Left kidney (tissue), 2 donors: ENCODE results near the gene TXNRD3. TPM values are rescaled to one million over a fixed set of nuclear protein-coding genes. Genes with fewer than 3 reads are reported as not detected.
"Not testable (repeated sequence)": the region's sequence is repeated elsewhere in the genome, so short reads cannot be mapped to it uniquely, and the experiment has no call there.

Experiments
- DNase-seq: peaks from one replicate; pipeline ENCODE4 v3.0.0-alpha.2; 2013
- polyA plus RNA-seq: library from polyadenylated mRNA; unstranded; fragments of 120-200 nt; gene quantifications from one replicate; pipeline ENCODE4 v1.2.1, GENCODE V29; 2013; ENCODE audit not compliant: insufficient read length

The TXNRD3 gene
- polyA plus RNA-seq, 1 donor: 22.0 TPM

DNA sequence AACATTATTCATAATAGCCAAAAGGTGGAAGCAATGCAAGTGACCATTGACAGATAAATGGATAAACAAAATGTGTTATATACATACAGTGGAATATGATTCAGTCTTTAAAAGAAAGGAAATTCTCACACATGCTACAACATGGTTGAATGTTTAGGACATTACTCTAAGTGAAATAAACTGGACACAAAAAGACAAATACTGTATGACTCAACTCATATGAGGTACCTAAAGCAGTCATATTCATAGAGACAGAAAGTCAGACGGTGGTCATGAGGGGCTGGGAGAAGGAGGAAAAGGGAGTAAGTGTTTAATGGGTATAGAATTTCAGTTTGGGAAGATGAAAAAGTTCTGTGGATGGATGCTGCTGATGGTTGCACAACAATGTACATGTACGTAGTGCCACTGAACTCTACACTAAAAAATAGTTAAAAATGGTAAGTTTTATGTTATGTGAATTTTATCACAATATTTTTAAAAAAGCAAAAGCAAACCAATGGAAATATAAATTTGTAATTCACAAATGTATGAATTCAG is 5.3 kb downstream of the TXNRD3 start:
- no peak for DNase-seq

DNA sequence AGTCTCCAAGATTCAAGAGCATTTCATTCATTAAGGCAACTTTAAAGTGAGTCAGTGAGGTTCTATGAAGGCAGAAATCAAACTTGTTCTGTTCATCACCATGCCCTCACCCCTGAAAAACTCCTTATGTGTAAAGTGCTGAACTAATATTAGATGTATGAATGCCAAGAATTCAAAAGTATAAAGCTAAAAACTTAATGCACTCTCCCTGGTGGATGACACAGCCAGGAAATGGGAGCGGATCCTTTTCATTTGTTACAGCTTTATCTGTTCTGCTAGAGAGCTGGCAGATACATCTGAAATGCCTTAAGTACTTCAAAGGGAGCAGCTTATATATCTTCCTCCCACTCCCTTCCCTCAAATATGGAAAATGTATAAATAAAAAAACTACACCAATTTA is 8.2 kb downstream of the TXNRD3 start:
- no peak for DNase-seq

DNA sequence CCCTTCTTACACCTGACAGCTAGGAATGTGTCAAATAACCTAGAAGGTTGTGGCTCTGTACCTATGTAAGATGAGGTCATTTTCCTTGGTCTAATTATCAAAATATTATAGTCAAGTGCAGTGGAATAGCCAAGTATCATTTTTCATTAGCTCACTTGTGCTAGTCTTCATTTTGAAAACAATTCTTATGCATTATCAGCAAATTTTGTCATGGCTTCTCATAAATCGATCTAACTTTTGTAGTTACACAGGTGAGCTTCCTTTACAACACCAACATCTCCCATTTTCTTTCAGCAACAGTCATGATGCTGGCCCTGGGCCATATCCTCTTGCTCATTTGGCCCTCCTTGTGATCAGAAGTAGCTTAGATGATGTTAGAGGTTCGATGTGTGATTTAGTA is 10.3 kb downstream of the TXNRD3 start:
- no peak for DNase-seq

DNA sequence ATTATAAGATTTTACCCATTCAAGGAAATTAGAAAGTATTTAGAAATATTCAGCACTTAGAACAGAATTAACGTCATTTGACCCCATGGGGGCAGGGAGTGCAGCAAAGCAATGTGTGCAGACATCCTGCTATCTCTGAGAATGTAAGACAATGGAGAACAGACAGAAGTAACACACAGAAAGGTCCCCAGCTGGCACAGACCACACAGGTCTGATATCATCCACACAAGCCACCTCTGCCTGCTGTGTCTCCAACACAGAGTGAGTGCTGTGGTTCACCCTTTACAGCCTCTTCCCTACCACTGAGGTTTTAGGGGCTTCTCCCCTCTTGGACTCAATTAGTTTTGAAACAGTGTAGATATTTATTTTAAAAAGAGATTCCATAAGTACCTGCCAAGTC is 16.1 kb downstream of the TXNRD3 start:
- no peak for DNase-seq

DNA sequence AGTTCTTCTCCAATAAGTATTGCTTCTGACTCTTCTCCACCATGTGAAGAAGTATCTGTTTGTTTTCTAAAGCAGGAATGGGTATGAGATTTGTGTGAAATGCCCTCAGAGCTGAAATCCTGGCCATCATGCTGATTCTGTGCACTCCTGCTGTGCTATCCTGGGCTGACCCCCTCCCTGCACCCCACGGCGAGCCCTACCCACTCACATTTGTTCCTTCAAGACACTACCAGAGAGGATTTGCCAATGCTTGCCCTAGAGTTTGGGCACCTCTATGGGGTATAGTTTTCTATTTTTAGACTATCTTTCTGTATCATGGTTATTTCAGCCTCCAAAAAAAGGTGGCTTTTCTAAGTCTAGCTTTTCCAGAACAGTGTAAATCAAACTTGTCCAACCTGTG is 18.5 kb downstream of the TXNRD3 start:
- no peak for DNase-seq

DNA sequence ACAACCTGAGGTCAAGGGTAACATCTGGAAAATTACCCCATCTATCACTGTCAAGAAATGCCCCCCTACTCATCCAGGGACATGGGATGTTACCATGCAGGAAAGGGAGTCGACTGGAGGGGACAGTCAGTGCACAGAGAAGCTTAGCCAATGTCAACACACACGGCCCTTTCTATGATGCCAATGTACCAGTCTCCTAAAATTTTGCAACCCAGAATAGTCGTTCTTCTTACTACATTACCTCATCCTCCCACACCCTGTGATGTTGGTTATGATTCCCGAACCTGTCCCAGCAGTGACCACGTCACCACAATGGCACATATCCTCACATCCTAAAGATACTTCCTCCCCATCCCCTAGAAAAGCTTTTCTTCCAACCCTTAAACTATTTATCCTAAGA is 20.1 kb downstream of the TXNRD3 start:
- no peak for DNase-seq

DNA sequence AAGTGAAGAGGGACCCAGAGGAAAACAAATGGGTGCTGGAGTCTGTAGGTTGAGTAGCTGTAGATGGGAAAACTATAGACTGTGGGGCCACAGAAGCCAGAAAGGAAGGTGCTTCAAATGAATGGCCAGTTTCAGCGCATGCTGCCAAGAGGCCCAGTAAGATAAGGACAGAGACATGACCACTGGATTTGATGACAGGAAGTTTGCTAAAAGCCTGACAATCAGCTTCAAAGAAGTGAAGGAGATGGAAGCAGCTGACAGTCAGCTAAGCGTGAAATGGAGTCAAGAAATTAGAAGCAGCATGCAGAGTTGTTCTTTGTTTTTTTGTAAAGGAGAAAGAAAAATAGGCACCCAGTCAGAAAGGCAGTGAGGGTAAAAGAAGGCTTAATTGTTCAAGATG is 24.9 kb downstream of the TXNRD3 start:
- DNase-seq: no peak

DNA sequence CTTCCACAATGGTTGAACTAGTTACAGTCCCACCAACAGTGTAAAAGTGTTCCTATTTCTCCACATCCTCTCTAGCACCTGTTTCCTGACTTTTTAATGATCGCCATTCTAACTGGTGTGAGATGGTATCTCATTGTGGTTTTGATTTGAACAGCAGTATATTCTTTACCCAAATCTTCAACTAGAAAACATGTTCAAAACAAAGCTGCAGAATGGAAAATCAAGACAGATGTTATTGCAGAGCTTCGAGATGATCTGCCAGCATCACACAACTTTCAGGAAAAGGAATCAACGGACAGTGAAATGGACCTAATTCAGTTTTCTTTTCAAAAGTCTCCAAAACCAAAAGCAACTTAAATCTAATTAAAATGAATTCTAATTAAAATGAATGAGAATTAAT is 29.2 kb downstream of the TXNRD3 start:
- DNase-seq: not testable (repeated sequence)

DNA sequence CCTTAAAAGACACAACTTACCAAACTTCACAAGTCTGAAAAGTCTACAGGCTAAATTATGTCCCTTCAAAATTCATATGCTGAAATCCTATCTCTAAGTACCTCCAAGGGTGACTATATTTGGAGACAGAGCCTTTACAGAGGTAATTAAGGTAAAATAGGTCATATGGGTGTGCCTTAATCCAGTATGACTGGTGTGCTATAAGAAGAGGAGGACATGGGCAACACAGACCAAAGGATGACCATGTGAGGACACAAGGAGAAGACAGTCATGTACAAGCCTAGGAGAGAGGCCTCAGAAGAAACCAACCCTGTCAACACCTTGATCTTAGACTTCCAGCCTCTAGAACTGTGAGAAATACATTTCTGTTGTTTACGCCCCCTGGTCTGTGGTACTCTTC is 32.2 kb downstream of the TXNRD3 start:
- no peak for DNase-seq

DNA sequence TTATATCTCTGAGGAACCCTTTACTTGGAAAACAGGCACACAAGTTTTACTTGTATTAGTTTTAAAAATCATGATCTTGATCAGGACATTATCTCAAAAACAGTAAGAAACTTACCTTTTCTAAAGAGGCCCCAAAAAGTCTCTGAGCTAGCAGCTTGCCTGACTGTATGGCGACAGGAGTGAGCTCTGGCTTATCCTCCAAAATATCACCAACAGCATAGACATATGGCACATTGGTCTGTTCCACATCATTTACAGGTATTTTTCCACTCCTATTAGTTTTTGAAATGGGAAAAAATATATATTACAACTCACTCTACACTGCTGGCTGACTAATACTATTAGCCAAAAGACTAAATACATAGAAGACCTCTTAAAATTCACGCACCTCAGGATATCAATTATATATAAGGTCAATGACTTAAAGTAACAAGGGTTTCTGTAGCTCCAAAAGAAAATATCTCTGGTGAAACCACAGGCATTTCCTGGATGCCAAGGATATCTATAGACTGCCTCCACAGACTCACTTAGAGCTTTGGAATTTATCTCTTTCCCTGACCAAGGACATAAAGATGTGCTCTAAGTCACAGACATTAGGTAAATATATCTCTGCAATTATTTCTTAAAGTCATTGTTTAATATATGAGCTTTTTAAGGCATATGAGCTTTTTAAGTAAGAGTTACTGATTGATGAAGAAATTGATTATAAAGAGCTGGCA is 33.1 kb downstream of the TXNRD3 start:
- DNase-seq: no peak

DNA sequence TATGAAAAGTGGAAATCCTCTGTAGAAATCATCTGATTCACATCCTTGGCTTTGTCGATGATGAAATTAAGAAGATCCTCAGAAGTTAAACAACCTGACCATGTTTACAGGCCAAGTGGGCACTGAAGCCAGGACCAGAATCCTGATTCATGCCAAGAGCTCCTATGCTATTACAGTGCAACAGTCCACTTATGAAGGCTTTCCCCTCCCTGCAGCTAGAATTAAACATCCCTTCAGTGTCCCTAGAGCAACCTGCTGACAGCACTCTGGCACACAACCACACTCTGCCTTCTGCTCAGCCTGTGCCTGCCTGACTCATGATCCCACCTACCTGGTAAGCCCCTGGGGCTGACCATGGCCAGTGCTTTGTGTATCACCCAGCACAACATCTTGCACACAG is 33.8 kb downstream of the TXNRD3 start:
- no peak for DNase-seq

DNA sequence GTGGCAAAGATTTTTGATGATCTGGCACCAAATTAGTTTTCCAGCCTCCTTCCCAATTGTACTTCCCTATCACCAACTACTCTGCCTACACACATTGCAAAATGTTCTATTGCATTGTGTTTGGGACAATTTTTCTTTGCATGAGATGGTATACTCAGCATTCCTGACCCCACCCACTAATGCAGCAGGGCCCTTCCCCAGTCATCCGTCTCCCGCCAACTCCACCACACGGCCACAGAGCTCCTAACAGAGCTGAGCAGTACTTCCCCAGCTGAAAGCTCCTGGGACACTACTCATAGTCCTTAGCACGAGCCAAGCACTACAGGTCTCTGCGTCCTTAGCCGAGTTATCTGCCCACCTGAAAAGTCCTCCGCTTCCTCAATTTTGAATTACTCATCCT is 34.2 kb downstream of the TXNRD3 start:
- DNase-seq: no peak

DNA sequence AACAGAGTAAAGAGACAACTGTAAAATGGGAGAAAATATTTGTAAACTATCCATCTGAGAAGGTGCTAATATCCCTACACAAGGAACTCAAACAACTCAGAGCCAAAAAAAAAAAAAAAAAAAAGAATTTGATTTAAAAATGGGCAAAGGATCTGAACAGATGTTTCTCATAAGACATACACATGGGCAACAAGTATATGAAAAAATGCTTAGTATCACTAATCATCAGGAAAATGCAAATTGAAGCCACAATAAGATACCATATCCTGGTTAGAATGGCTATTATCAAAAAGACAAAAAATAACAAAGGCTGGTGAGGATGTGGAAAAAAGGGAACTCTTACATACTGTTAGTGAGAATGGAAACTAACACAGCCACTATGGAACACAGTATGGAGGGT is 36.2 kb downstream of the TXNRD3 start:
- DNase-seq: no peak

DNA sequence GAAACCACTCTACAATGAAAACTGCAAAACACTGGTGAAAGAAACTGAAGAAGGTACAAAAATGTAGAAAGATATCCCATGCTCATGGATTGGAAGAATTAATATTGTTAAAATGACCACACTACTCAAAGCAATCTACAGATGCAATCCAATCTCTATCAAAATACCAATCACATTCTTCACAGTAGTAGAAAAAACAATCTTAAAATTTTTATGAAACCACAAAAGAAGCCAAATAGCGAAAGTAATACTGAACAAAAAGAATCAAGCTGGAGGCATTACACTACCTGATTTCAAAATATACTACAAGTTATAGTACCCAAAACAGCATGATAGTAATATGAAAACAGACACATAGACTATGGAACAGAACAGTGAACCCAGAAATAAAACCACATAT is 36.9 kb downstream of the TXNRD3 start:
- DNase-seq: no peak

DNA sequence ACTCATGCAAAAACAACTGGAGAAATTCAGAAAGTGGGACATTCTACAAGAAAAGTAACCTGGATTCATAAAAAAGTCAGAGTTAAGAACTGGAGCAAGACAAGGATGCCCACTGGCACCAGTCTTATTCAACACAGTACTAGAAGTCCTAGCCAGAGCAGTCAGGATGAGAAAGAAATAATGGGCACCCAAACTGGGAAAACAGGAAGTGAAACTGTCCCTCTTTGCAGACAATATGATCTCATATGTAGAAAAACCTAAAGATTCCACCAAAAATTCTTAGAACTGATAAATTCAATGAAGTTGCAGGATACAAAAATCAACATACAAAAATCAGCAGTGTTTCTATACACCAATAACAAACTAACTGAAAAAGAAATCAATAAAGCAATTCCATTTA is 37.4 kb downstream of the TXNRD3 start:
- no peak for DNase-seq

DNA sequence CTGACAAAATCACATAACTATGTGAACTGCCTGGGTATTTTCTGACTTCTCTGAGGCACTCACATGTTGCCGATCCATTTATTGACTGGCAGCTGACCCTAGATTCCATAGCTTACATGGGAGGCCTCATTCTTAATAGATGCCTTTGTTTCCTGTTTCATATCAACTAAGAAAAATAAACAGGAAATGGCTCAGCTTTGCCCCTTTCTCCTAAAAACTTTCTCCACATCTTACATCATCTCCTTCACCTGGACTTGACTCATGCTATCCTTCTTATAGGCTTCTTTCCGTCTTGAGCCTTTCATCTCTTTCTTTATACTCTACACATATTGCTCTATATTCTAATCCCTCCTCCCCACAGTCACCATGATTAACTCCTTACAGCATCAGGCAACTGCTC is 38.0 kb downstream of the TXNRD3 start:
- no peak for DNase-seq

DNA sequence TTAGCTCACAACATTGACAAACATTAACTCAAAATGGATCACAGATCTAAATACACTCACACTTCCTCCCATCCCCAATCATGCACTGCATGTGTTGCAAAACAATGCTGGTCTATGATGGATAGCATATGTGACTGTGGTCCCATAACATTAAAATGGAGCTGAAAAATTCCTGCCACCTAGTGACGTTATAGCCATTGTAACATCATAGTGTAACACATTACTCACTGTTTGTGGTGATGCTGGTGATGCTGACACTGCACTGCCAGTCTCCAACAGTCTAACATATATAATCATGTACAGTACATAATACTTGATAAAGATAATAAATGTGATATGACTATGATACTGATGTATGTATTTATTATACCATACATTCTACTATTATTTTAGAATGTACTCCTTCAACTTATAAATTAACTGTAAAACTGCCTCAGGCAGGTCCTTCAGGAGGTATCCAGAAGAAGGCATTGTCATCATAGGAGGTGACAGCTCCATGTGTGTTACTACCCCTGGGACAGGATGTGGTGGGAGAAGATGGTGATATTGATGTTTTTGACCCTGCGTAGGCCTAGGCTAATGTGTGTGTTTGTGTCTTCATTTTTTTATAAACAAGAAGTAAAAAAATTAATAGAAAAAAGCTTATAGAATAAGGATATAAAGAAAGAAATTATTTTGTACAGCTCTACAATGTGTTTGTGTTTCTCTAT is 41.3 kb downstream of the TXNRD3 start:
- DNase-seq: no peak

DNA sequence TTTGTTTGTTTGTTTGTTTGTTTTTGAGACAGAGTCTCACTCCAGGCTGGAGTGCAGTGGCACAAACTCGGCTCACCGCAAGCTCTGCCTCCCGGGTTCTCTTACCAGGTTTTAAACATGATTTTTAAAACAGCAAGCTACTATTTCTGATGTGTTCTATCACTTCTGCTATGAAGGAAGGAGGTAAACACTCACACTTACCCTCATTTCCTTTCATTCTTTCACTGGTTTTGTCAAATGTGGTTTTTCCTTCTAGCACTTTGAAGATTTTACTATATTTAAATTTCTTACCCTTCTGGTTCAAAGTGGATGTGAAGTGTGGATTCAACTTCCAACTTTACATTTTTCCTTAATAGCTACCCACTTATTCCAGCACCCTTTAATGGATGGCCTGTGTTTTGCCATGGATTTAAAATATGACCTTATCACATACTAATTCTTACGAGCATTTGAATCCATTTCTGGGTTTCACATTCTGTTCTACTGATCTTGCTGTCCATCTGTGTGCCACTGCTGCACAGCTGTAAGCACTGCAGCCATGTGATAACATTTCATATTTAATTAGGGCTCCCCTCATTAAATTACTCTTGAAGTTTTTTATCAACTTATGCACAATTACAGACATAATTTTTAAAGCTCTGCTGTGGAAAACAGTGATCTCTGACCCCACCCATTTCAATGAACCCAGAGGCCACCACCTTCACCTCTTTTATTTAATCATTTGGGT is 42.3 kb downstream of the TXNRD3 start:
- no peak for DNase-seq

DNA sequence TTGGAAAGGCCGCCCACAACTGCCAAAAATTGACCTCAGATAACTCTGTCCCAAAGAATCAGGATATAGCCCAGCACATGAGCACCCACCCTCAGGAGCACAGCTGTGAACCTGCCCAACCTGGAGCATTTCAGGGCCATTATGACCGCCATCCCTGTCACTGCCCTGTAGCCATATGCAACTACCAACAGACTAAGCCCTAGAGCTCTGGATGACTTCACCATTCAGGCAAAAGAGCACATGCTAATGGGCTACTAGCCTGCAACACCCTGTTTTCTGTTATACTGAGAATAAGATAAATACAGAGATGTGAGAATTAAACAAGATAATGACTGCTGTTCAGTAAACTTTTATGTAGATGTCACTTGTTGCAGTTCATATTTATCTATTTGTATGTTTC is 45.0 kb downstream of the TXNRD3 start:
- no peak for DNase-seq

DNA sequence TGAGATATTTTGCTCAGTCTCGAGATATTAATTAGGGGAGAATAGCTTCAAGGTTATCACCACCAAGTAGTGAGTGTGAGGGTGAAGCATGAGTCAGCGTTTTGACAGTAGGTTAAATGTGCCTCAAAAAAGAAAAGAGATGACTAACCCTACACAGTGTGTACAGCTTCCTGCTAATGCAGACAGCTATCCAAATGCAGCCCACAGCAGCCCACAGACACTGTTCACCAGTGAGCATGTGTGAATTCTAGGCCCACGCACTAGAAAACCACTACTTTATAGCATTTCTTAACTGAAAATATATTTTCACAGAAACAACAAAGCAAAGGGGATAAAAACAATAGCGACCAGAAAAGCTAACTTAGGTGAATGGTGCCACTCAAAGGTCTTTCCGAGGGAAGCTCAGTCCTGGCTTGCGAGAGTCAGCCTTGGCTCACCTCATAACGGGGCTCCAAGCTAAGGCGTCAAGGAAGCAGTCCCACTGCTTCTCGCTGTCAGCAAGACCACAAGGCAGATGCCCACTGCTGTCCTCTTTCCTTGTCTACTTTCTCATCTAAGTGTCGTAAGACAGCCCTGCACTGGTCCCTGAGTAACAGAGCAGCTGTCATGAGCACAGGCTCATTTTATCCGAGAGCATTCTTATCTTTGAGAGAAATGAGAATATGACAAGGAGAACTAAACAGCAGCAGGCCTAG is 47.6 kb downstream of the TXNRD3 start:
- no peak for DNase-seq

DNA sequence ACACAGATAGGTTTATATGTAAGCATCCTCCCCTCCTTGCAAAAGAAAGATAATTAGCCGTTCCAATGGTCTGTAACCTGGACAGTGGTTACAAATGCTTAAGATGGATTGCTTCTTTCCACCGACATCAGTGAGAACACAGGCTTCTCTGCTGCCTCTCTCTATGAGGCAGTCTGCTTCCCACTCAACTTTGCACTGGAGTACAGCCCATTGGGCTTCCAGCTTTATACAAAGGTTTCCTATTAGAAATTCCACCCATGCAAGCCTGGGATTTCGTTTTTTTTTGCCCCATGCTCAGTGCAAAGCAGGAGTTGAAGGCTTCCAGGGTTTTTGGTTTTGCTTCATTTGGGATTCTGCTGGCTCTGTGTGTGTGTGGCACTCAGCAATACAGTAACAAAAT is 48.9 kb downstream of the TXNRD3 start:
- DNase-seq: no peak

DNA sequence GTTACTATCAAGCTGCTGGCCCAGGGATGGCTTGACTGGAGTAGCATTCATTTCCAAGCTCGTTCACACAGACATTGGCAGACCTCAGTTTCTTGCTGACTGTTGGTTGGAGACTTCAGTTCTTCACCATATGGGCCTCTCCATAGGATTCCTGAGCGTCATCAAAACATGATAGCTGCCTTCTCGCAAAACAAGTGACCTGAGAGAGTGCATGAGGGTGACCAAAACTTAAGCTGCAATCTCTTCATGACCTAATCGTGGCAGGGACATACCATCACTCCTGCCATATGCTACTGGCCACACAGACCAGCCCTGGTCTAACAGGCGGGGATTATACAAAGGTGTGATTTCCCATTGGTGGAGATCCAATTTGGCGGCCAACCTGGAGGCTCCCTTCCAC is 50.2 kb downstream of the TXNRD3 start:
- DNase-seq: no peak

DNA sequence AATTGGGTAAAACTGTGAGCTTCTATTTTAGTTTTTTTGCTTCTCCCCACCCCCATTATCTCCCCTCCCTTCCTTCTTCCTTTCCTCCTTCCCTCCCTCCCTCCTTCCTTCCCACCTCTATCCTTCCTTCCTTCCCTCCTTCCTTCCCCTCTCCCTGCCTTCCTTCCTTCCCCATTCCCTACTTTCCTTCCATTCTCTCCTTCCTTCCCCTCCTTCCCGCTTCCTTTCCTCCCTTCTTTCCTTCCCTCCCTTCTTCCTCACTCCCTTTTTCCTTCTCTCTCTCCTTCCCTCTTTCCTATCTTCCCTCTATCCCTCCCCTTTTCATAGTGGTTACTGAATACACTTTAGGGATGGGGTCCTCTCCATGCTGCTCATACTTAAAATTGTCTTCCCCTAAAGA is 55.8 kb downstream of the TXNRD3 start:
- DNase-seq: no peak
